Dermis microvascular lymphatic vessel endothelial cell (primary cell): ENCODE data around the gene RNPC3. TPM values are rescaled to one million over a fixed set of nuclear protein-coding genes. Genes with fewer than 3 reads are reported as not detected.
A peak's percentile ranks its signal among the peaks of the same experiment; 100 is the strongest.

Experiments used
- DNase-seq, 2 donors: peaks; one replicate each; pipeline versions ENCODE4 v3.0.0 to v3.0.0-alpha.2; 2010; ENCODE audit warnings: low read depth in 2 of 2
- total RNA-seq: library from RNA; depleted of rRNA; stranded (reverse); fragments of >200 nt; gene quantifications from 2 replicates; pipeline ENCODE4 v1.2.1, GENCODE V29; 2014

Gene RNPC3, protein sequence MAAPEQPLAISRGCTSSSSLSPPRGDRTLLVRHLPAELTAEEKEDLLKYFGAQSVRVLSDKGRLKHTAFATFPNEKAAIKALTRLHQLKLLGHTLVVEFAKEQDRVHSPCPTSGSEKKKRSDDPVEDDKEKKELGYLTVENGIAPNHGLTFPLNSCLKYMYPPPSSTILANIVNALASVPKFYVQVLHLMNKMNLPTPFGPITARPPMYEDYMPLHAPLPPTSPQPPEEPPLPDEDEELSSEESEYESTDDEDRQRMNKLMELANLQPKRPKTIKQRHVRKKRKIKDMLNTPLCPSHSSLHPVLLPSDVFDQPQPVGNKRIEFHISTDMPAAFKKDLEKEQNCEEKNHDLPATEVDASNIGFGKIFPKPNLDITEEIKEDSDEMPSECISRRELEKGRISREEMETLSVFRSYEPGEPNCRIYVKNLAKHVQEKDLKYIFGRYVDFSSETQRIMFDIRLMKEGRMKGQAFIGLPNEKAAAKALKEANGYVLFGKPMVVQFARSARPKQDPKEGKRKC
- total RNA-seq = 3.1 and 3.3 TPM in 2 replicates

- peak; percentile 78 to 90 for DNase-seq
Observed at GRCh38 chr1:103525607-103526507, at the start of gene RNPC3. Gene RNPC3, plus strand, starts transcription at chr1:103525699. Its CDS starts 372 bp downstream, at chr1:103526071.

GRCh38 chr1:103477101-103477500, 48.4 kb upstream of the RNPC3 start:
- no peak for DNase-seq

DNA sequence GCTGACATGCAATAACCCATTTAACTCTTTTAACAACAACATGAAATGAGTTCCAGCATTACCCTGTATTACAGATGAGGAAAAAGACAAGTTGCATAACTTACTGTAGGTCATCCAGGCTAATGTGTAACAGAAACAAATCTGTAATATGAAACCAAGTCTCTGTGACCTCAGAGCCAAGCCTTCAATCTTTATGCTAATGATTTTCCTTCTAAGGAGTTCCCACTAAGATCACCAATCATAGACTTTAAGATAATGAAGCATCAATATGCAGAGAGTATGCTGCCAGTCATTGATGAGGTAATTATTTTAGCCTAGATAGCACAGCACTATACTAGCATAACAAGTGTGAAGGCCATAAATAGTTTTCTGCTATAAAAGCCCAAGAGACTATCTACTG, 35.6 kb upstream of the RNPC3 start:
- DNase-seq = no peak

GRCh38 chr1:103492003-103492625, 33.4 kb upstream of the RNPC3 start:
- no peak for DNase-seq

DNA sequence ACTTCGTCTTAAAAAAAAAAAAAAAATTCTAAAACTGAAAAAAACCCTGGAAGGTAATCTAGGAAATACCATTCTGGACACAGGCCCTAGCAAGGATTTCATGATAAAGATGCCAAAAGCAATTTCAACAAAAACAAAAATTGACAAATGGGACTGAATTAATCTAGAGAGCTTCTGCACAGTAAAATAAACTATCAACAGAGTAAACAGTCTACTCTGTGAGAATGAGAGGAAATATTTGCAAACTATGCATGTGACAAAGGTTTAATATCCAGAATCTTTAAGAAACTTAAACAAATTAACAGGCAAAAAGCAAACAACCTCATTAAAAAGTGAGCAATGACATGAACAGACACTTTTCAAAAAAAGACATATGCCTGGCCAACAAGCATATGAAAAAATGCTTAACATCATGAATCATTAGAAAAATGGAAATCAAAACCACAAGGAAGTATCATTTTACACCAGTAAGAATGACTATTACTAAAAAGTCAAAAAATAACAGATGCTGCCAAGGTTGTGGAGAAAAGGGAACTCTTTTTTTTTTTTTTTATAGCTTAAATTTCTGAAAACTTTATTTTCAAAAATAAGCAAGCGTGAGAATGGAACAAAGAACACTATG, 29.4 kb upstream of the RNPC3 start:
- no peak for DNase-seq

DNA sequence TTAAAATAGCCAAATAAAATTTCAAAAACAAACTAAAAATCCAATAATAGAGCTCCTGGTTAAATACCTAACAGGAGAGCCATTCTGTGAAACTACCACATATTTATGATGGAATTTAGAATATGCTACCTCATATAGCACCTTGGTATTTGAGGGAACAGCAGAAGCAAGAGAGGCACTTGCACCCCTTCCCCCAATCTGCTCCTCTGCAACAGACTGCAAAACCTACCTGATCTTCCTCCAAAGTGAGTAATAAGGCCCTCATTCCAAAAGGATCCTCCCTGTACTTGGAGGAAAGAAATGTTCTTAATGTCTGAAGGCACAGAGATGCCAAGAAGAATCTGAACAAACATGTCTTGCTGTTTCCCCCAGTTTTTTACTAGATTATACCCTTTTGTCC, 28.1 kb upstream of the RNPC3 start:
- no peak for DNase-seq

DNA sequence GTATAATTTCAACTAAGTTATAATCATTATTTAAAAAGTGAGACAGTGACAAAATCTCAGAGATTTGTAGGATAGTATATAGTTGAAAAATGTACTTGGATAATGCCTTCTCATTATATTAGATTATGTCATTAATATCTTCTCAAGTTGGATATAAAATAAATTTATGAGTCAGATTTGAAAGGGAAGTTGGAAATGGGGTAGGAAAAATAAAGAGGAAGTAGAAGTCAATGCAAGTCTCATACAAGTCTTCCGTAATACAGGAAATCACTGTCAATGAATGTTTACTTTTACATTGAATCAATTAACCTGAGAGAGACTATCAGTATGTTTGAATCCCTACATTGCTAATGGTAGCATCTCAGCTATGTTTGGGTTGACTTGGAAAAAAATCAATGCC, 16.2 kb upstream of the RNPC3 start:
- DNase-seq = no peak

DNA sequence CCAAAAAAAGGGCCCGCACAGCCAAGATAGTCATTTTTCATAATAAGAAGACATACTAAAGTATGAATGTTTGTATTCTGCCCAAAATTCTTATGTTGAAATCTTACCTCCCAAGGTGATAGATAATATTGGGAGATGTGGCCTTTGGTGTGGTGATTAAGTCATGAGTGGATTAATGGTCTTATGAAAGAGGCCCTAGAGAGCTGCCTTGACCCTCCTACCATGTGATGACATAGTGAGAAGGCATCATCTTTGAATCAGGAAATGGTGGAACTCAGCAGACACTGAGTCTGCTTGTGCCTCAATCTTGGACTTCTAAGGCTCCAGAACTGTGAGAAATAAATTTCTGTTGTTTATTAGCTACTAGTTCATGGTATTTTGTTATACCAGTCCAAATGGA, 11.8 kb upstream of the RNPC3 start:
- DNase-seq = no peak

DNA sequence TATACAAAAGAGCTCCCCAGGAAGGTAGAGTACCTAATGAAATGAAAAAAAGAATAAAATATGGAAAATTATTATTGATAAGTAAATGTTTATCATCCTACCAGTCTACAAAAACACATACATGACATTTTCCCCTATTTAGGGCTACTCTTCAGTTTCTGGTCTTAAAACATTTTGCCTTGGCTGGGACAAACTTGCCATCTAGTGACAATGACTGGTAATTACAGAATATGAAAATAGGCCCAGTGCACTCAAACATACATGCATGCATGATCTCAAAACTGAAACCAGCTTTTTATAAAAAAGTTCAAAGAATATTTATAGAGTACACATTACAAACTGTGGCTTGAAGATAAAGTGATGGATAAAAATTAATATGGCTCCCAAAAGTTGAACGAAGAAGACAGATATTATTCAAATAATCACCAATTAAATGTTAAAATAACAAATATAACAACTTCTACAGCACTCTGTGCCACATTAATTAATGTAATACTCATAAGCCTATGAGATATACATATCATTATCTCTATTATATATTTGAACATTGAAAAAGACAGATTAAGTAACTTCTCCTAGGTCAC, 10.5 kb upstream of the RNPC3 start:
- peak; percentile 47 to 56 for DNase-seq

DNA sequence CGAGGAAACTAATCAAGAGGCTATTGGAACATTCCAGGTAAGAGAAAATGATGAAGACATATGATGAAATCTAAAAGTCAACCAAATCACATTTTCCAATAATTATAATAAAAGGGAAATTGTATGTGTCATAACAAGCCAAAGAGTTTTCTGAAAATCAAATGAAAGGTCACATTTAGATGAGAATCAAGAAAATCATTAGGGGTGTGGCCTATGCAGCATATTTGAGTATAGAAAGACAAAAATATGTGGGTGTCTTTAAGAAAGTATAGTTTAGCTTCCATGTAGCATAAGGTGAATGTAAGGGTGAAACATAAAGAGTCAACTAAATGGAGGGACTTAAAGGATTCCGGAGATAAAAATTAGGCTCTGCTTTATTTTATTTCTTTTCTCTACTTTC, 9.2 kb upstream of the RNPC3 start:
- no peak for DNase-seq

DNA sequence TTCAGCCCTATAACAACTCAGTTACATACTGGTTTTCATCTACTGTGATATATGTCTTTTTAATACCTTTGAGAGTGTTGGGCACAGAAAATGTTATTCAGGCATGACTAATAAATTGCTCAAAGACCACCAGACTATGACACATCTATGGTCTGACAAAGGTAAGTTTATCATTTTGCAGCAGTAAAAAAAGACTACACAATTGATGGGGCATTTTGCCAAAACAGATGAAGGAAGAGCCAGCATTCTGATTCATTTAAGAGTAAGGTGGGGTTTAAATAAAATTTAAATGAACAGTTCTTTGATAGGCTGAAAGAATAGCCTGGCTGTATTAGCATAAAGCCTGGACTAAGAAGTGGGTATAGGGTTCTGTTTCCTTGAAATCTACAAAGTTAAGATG, 8.8 kb upstream of the RNPC3 start:
- DNase-seq = peak; percentile 26 to 74

DNA sequence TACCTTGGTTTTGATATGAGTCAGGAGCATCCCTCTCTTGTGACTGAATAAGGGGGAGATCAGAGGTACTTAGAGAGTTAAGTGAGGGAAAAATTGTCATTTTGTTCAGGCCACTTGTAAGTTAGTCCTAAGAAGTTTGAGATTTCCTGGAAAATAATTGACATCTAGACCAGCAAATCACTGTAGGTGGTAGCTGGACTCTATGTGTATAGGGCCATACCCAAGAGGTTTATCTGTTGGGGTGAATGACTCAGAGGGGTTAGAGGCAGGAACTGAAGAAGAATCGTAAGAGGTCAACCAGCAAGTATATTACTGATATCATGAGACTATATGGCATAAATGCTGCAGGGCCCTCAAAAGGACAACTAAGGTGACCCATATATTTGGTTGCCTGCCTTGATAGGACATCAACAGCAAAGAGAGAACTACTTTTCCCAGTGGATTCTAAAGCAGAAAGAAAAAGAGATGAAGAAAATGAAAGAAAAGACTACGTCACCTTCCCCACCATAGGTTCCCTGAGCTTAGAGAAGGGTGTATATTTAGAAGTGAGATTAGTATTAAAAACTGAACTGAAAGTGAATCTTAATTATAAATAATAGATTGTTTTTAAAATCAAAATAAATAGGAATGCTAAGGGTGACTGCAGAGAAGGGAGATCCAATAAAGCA, 8.0 kb upstream of the RNPC3 start:
- no peak for DNase-seq

GRCh38 chr1:103520822-103521221, 4.7 kb upstream of the RNPC3 start:
- DNase-seq = no peak

DNA sequence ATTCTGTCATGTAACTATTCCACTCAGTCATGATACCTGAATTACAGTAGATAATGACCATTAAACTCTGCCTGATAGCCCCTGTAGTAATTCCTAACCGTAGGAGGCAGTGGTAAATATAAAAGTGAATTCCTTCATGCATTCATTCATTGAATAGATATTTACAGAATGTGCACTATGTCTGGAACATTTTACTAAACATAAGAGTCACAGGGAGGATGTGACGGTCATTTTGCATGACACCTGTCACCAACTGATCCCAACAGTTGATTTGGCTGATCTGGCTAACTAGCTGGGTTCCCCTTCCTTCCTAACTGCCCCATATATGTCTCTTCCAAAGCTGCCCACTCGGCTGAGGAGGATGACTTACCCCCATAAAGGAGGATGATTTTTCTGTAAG, 2.2 kb upstream of the RNPC3 start:
- DNase-seq = no peak

DNA sequence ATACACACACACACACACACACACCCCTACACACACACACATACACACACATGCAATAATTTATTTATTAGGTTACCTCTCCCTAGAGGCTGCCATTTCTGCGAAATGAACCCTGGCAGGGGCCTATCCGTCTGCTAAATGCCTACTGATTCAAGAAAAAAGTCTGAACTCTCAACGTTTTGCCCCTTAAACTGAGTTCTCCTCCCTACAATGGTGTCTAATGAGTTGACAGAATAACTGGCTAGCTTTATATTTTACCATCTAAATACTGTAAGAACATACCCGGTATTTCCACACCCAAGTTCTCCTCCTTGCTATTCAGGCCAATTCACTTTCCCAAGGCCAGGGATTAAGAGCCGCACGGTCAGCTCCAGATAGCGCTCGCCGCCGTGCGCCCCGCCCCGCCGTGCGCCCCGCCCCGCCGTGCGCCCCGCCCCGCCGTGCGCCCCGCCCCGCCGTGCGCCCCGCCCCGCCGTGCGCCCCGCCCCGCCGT, 339 bp upstream of the RNPC3 start:
- DNase-seq = peak in 1 of 2 donors; percentile 50

DNA sequence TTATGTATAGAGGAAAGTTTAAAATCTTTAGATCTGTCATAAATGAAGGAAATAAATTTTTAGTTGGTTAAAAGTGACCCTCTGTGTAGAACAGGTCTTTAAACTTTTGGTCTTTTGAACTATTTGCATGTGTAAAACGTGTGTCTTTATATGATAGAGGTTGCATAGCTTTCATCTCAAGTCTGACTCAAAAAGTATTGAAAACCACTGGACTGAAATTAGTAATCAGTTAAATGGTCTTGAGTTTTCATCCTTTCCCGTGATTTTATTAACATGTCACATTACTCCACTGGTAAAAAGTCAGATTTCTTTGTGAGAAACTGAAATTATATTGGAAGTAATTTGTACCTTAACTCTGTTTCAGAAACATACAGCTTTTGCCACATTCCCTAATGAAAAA, 1.8 kb downstream of the RNPC3 start:
- no peak for DNase-seq

DNA sequence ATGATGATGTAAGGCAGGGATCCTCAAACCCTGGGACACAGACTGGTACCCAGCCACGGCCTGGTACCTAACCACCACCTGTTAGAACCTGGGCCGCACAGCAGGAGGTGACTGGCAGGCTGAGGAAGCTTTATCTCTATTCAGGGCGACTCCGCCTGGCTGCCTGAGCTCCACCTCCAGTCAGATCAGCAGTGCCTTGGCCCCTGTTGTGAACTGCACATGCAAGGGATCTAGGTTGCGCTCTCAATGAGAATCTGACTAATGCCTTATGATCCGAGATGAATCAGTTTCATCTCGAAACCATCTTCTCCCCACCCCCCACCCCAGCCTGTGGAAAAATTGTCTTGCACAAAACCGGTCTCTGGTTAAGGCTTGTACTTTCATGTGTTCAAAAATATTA, 4.2 kb downstream of the RNPC3 start:
- no peak for DNase-seq

- no peak for DNase-seq
Observed at GRCh38 chr1:103538226-103538625, 12.7 kb downstream of the RNPC3 start.

DNA sequence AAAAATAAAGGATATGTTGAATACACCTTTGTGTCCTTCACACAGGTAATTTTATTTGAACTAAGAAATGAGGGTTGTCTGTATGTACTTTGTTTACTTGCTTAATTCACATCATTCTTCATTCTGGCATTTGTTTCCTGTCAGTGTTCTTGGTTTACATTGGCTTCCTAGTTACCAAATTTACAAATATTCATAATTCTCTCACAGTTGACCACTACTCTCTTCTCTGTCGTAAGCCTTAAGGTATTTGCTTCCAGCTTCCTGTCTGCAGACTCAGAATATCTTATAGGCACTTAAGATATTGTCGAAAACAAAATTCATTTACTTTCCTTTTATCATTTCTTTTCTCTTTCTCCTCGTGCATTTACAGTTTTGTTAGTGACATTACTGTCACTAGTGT, 15.9 kb downstream of the RNPC3 start:
- DNase-seq = no peak

- DNase-seq = no peak
Observed at GRCh38 chr1:103546496-103546895, 21.0 kb downstream of the RNPC3 start.
